ENCODE data around the gene SH3TC1.

- no peak for TF ChIP-seq EP300 (IDR thresholded peaks at IDR 0.05; ENCODE audit: low read depth in 2 of 2, low read length in 2 of 2)
- TF ChIP-seq EP300 (CRISPR knock-in tag; IDR thresholded peaks at IDR 0.05; ENCODE audit: borderline replicate concordance), result no peak
- no peak for TF ChIP-seq HNF4G (IDR thresholded peaks at IDR 0.05; ENCODE audit: borderline replicate concordance, low read depth, low read length)
- no peak for TF ChIP-seq HNF4G (CRISPR knock-in tag; IDR thresholded peaks at IDR 0.05; ENCODE audit: borderline replicate concordance, low read depth)
- no peak for TF ChIP-seq POLR2A (IDR thresholded peaks at IDR 0.05; ENCODE audit: insufficient read depth in 1 of 2, low read depth in 2 of 2, low read length in 2 of 2)
- TF ChIP-seq CTCF (CRISPR knock-in tag; IDR thresholded peaks at IDR 0.05), result no peak
- no peak for TF ChIP-seq ZNF275 (CRISPR knock-in tag; IDR thresholded peaks at IDR 0.05; ENCODE audit: borderline replicate concordance)
- TF ChIP-seq HIVEP1 (CRISPR knock-in tag; IDR thresholded peaks at IDR 0.05), result no peak
- no peak for TF ChIP-seq ARID3A (IDR thresholded peaks at IDR 0.05; ENCODE audit: low read depth, low read length)
- TF ChIP-seq SMC3 (IDR thresholded peaks at IDR 0.05; ENCODE audit: low read length), result no peak
- TF ChIP-seq JUN (CRISPR knock-in tag; IDR thresholded peaks at IDR 0.05), result no peak
- TF ChIP-seq CREB3 (CRISPR knock-in tag; IDR thresholded peaks at IDR 0.05), result no peak
- TF ChIP-seq PHF20 (CRISPR knock-in tag; IDR thresholded peaks at IDR 0.05), result no peak
- no peak for TF ChIP-seq ZNF740 (CRISPR knock-in tag; IDR thresholded peaks at IDR 0.05)
- TF ChIP-seq ZNF335 (CRISPR knock-in tag; IDR thresholded peaks at IDR 0.05), result no peak
Measured at GRCh38 chr4:8195841-8196458, 3.1 kb upstream of the SH3TC1 start.

Measured in HepG2 (cell line).